DOHH2 (cell line): ENCODE results near the gene NEU4.

Experiments used
- H3F3A ChIP-seq: fragments of 200-600 bp; sonication (generic), shearing (Covaris generic); 2 replicates; pipeline ENCODE4 v1.6.0; 2016; ENCODE audit warnings: antibody characterized with exemption, mild to moderate bottlenecking; ENCODE audit not compliant: control insufficient read depth, insufficient read depth
- H3K27ac ChIP-seq: fragments of 200-600 bp; sonication (generic); 2 replicates; pipeline ENCODE4 v1.5.1; 2014; ENCODE audit warnings: low read depth, mild to moderate bottlenecking, low read length, moderate library complexity
- H3K27me3 ChIP-seq: fragments of 200-600 bp; sonication (generic); 2 replicates; pipeline ENCODE4 v1.6.1; 2014; ENCODE audit warnings: mild to moderate bottlenecking, low read length, mixed read lengths; ENCODE audit not compliant: control insufficient read depth
- H3K36me3 ChIP-seq: fragments of 200-600 bp; sonication (generic); 2 replicates; pipeline ENCODE4 v1.6.1; 2014; ENCODE audit warnings: mild to moderate bottlenecking, low read length, moderate library complexity, mixed read lengths; ENCODE audit not compliant: control insufficient read depth
- H3K4me1 ChIP-seq: fragments of 200-600 bp; sonication (generic); 2 replicates; pipeline ENCODE4 v1.6.1; 2014; ENCODE audit warnings: mild to moderate bottlenecking, low read length, mixed read lengths; ENCODE audit not compliant: control insufficient read depth
- H3K4me2 ChIP-seq: fragments of 200-600 bp; sonication (generic); 2 replicates; pipeline ENCODE4 v1.6.0; 2014; ENCODE audit warnings: mild to moderate bottlenecking, low read length, moderate library complexity
- H3K4me3 ChIP-seq: fragments of 200-600 bp; sonication (generic); 2 replicates; pipeline ENCODE4 v1.5.1; 2014; ENCODE audit warnings: mild to moderate bottlenecking, low read length, mixed read lengths
- H3K79me2 ChIP-seq: fragments of 200-600 bp; sonication (generic); 2 replicates; pipeline ENCODE4 v1.6.1; 2014; ENCODE audit warnings: mild to moderate bottlenecking, low read length, mixed read lengths; ENCODE audit not compliant: control insufficient read depth
- H3K9me2 ChIP-seq: fragments of 200-600 bp; sonication (generic); replicated peaks from 2 replicates; pipeline ENCODE4 v1.6.1; 2014; ENCODE audit warnings: mild to moderate bottlenecking, low read length, mixed read lengths; ENCODE audit not compliant: control insufficient read depth
- H3K9me3 ChIP-seq: fragments of 200-600 bp; sonication (generic); 2 replicates; pipeline ENCODE4 v1.6.1; 2014; ENCODE audit warnings: antibody characterized with exemption, low read length, mixed read lengths; ENCODE audit not compliant: control insufficient read depth, insufficient read depth
- H4K20me1 ChIP-seq: fragments of 200-600 bp; sonication (generic); 2 replicates; pipeline ENCODE4 v1.6.0; 2014; ENCODE audit warnings: low read depth, mild to moderate bottlenecking, antibody characterized with exemption, low read length, moderate library complexity; ENCODE audit not compliant: control insufficient read depth, insufficient read depth
- CTCF ChIP-seq: fragments of 200-600 bp; sonication (generic); IDR thresholded peaks from one replicate; pipeline ENCODE4 v1.5.1; 2014; ENCODE audit warnings: antibody characterized with exemption, mild to moderate bottlenecking, low read depth, low read length; ENCODE audit not compliant: poor library complexity, severe bottlenecking
- EZH2phosphoT487 ChIP-seq: fragments of 200-600 bp; sonication (generic); IDR thresholded peaks from 2 replicates; pipeline ENCODE4 v1.6.1; 2017; ENCODE audit warnings: borderline replicate concordance, mild to moderate bottlenecking, antibody characterized with exemption, low read length, moderate library complexity, mixed read lengths

The NEU4 gene

GRCh38 chr2:241835611-241836010 lies 26.6 kb downstream of the NEU4 start:
- Histone ChIP-seq H3K27me3 (peaks cover 20% of the 10 kb centered on the region), H3F3A (no peaks in the 10 kb centered on the region)

GRCh38 chr2:241836292-241836691 lies 27.3 kb downstream of the NEU4 start:
- TF ChIP-seq CTCF (no peak), EZH2phosphoT487 (no peak)
- no peaks in the 10 kb centered on the region for H3F3A ChIP-seq

More at GRCh38 chr2:241835611-241836010, 26.6 kb downstream of the NEU4 start:
- Histone ChIP-seq H3K4me1 (no peaks in the 10 kb centered on the region), H3K9me2 (no peaks in the 10 kb centered on the region), H3K4me2 (no peak overlapping the region), H3K27ac (no peak overlapping the region), H4K20me1 (no peaks in the 10 kb centered on the region), H3K9me3 (0 out of 2 replicates have a peak, but pooled peaks cover 5% of the 10 kb centered on the region), H3K4me3 (no peak overlapping the region), H3K79me2 (no peaks in the 10 kb centered on the region), H3K36me3 (no peaks in the 10 kb centered on the region)
- TF ChIP-seq CTCF = no peak
- TF ChIP-seq EZH2phosphoT487 = no peak

GRCh38 chr2:241837197-241837965 lies 28.4 kb downstream of the NEU4 start:
- Histone ChIP-seq H3K27me3 (peaks cover 15% of the 10 kb centered on the region), H3K36me3 (no peaks in the 10 kb centered on the region), H3K4me2 (no peak overlapping the region), H3K4me3 (no peak overlapping the region), H3F3A (no peaks in the 10 kb centered on the region), H3K27ac (no peak overlapping the region), H4K20me1 (no peaks in the 10 kb centered on the region), H3K9me2 (no peaks in the 10 kb centered on the region), H3K9me3 (no peaks in the 10 kb centered on the region), H3K4me1 (no peaks in the 10 kb centered on the region), H3K79me2 (no peaks in the 10 kb centered on the region)
- TF ChIP-seq EZH2phosphoT487 (no peak), CTCF (no peak)

More at GRCh38 chr2:241836292-241836691, 27.3 kb downstream of the NEU4 start:
- Histone ChIP-seq H3K27me3 (peaks cover 18% of the 10 kb centered on the region), H3K4me3 (no peak overlapping the region), H3K9me3 (0 out of 2 replicates have a peak, but pooled peaks cover 3% of the 10 kb centered on the region), H3K9me2 (no peaks in the 10 kb centered on the region), H4K20me1 (no peaks in the 10 kb centered on the region), H3K4me2 (no peak overlapping the region), H3K36me3 (no peaks in the 10 kb centered on the region), H3K79me2 (no peaks in the 10 kb centered on the region), H3K27ac (no peak overlapping the region), H3K4me1 (no peaks in the 10 kb centered on the region)
